Lower lobe of right lung (tissue), 2 donors: ENCODE data around the gene B4GALT6. TPM values are rescaled to one million over a fixed set of nuclear protein-coding genes. Genes with fewer than 3 reads are reported as not detected.

Experiments
- ATAC-seq, 2 donors: fragments of 200-7000 bp; cut with Tn5 transposase; one replicate each; pipeline ENCODE4 v1.9.1; 2020 to 2022; ENCODE audit warnings: mild to moderate bottlenecking in 2 of 2, moderate library complexity in 2 of 2
- DNase-seq: peaks from one replicate; pipeline ENCODE4 v3.0.0-alpha.2; 2020
- H3K27ac ChIP-seq: fragments of 200-600 bp; one replicate; pipeline ENCODE4 v1.8.0; 2022
- H3K27me3 ChIP-seq: fragments of 200-600 bp; one replicate; pipeline ENCODE4 v1.8.0; 2022; ENCODE audit warnings: low read depth
- H3K36me3 ChIP-seq: fragments of 200-600 bp; one replicate; pipeline ENCODE4 v1.8.0; 2022; ENCODE audit warnings: mild to moderate bottlenecking
- H3K4me1 ChIP-seq: fragments of 200-600 bp; one replicate; pipeline ENCODE4 v1.8.0; 2022
- H3K4me3 ChIP-seq: fragments of 200-600 bp; one replicate; pipeline ENCODE4 v1.8.0; 2022; ENCODE audit warnings: mild to moderate bottlenecking
- H3K9me3 ChIP-seq: fragments of 200-600 bp; one replicate; pipeline ENCODE4 v1.8.0; 2022
- CTCF ChIP-seq: fragments of 200-600 bp; IDR thresholded peaks from one replicate; pipeline ENCODE4 v1.8.0; 2022; ENCODE audit warnings: antibody characterized with exemption, mild to moderate bottlenecking
- intact Hi-C: fragments of 100-400 bp; cut with DNase I; formaldehyde crosslinking; loops from one replicate; pipeline ENCODE4 v1.11.0; 2022
- total RNA-seq: library from RNA; stranded (reverse); fragmentation: NEBNext Ultra II Directional; extraction: Animal tissue kit (Norgen Biotek cat#: 25700); gene quantifications from one replicate; pipeline ENCODE4 v1.2.1, GENCODE V29; 2021
- donor health status: DM: no; HTN: yes; CAD: no; lungs with severe emphysema.

B4GALT6 gene
- total RNA-seq, 1 donor from 2014 or later: 4.6 TPM

GRCh38 chr18:31643003-31643402 is 41.4 kb downstream of the B4GALT6 start:
- Histone ChIP-seq H3K9me3 (no peaks in the 10 kb centered on the region), H3K27me3 (no peaks in the 10 kb centered on the region), H3K27ac (no peak overlapping the region), H3K4me1 (no peaks in the 10 kb centered on the region), H3K36me3 (no peaks in the 10 kb centered on the region), H3K4me3 (no peak overlapping the region)
- ATAC-seq (no peak), DNase-seq (no peak)
- no peak for TF ChIP-seq CTCF
- intact Hi-C loops: no loop called here

GRCh38 chr18:31637445-31637844 is 46.9 kb downstream of the B4GALT6 start:
- intact Hi-C loops: no loop called here
- TF ChIP-seq CTCF: no peak
- ATAC-seq: no peak
- no peaks in the 10 kb centered on the region for H3K36me3 ChIP-seq
- no peaks in the 10 kb centered on the region for H3K27me3 ChIP-seq
- H3K9me3 ChIP-seq: no peaks in the 10 kb centered on the region
- no peak overlapping the region for H3K27ac ChIP-seq
- H3K4me3 ChIP-seq: no peak overlapping the region
- DNase-seq: no peak
- H3K4me1 ChIP-seq: no peaks in the 10 kb centered on the region

GRCh38 chr18:31636387-31636786 is 48.0 kb downstream of the B4GALT6 start:
- no peaks in the 10 kb centered on the region for H3K9me3 ChIP-seq
- intact Hi-C loops: no loop called here
- H3K27me3 ChIP-seq: no peaks in the 10 kb centered on the region
- no peak for TF ChIP-seq CTCF
- H3K36me3 ChIP-seq: no peaks in the 10 kb centered on the region
- no peak overlapping the region for H3K4me3 ChIP-seq
- no peak for DNase-seq
- no peak for ATAC-seq
- no peaks in the 10 kb centered on the region for H3K4me1 ChIP-seq
- H3K27ac ChIP-seq: no peak overlapping the region

GRCh38 chr18:31634331-31634713 is 50.1 kb downstream of the B4GALT6 start:
- Histone ChIP-seq H3K4me1 (no peaks in the 10 kb centered on the region), H3K4me3 (no peak overlapping the region), H3K27ac (no peak overlapping the region), H3K27me3 (no peaks in the 10 kb centered on the region), H3K9me3 (no peaks in the 10 kb centered on the region), H3K36me3 (no peaks in the 10 kb centered on the region)
- DNase-seq (no peak), ATAC-seq (no peak)
- intact Hi-C loops: no loop called here
- TF ChIP-seq CTCF: no peak

- no peaks in the 10 kb centered on the region for H3K27me3 ChIP-seq
- no peak for ATAC-seq
Measured at GRCh38 chr18:31633392-31634330, 50.7 kb downstream of the B4GALT6 start.

More at GRCh38 chr18:31633392-31634330, 50.7 kb downstream of the B4GALT6 start:
- Histone ChIP-seq H3K9me3 (no peaks in the 10 kb centered on the region), H3K4me3 (no peak overlapping the region), H3K27ac (no peak overlapping the region), H3K4me1 (no peaks in the 10 kb centered on the region), H3K36me3 (no peaks in the 10 kb centered on the region)
- intact Hi-C loops: no loop called here
- no peak for TF ChIP-seq CTCF
- no peak for DNase-seq
